K562 (cell line): ENCODE measurements around the gene ABCA8. TPM values are rescaled to one million over a fixed set of nuclear protein-coding genes. Genes with fewer than 3 reads are reported as not detected.
A peak's percentile ranks its signal among the peaks of the same experiment; 100 is the strongest.

Experiments
- CBX2 ChIP-seq: fragments of 200-600 bp; sonication (generic); IDR thresholded peaks from one replicate; pipeline ENCODE4 v1.6.1; 2012; ENCODE audit warnings: mild to moderate bottlenecking, low read length, inconsistent platforms; ENCODE audit not compliant: insufficient read depth, poor library complexity, severe bottlenecking
- MAFG ChIP-seq: fragments of 450-650 bp; conservative IDR thresholded peaks from 2 replicates; pipeline ENCODE4 v1.6.1; 2016; ENCODE audit warnings: missing genetic modification characterization, missing compliant biosample characterization
- RAD21 ChIP-seq, 2 experiments: fragments of 250-450 bp in 1 of 2; fragments of 450-650 bp in 1 of 2; sonication (Bioruptor Pico) in 1 of 2; formaldehyde crosslinking in 1 of 2; IDR thresholded peaks in 1 of 2; conservative IDR thresholded peaks in 1 of 2; 2 replicates each; pipeline versions ENCODE4 v1.4.0 to v1.8.0; 2020 to 2022; ENCODE audit warnings: mild to moderate bottlenecking in 2 of 2, moderate library complexity in 1 of 2
- SFPQ ChIP-seq: fragments of 200-400 bp; formaldehyde crosslinking; IDR thresholded peaks from 2 replicates; pipeline ENCODE4 v1.6.1; 2017; ENCODE audit warnings: mild to moderate bottlenecking, low read depth, low read length, moderate library complexity
- ZNF217 ChIP-seq: sonication (generic); formaldehyde crosslinking; IDR thresholded peaks from 2 replicates; pipeline ENCODE4 v1.8.0; 2022; ENCODE audit warnings: mild to moderate bottlenecking, missing genetic modification reagents
- ZNF75A ChIP-seq: fragments of 450-650 bp; formaldehyde crosslinking; IDR thresholded peaks from 2 replicates; pipeline ENCODE4 v1.4.0; 2020; ENCODE audit warnings: mild to moderate bottlenecking
- polyA plus RNA-seq, 8 experiments: library from polyadenylated mRNA; depleted of rRNA in 4 of 8; stranded (reverse) in 5 of 8; unstranded in 3 of 8; fragments of >200 nt; fragmentation: Nextera tagmentation in 2 of 8; fragmentation: Illumina TruSeq in 1 of 8; extraction: Ambion mirVana in 2 of 8; extraction: Trizol in 1 of 8; gene quantifications; 2 replicates each; pipeline versions ENCODE4 v1.2.1 to v1.2.3, GENCODE V29; 2011 to 2014; ENCODE audit warnings: inconsistent platforms in 1 of 8, missing spikeins in 1 of 8
- total RNA-seq, 7 experiments: library from RNA; depleted of rRNA in 6 of 7; stranded (reverse); fragments of >200 nt in 6 of 7; fragmentation: Illumina TruSeq in 2 of 7; extraction: Trizol in 2 of 7; gene quantifications; 2 replicates each; pipeline versions ENCODE4 v1.2.1 to v1.2.3, GENCODE V29; 2011 to 2021; ENCODE audit warnings: low replicate concordance in 1 of 7
- TF ChIP-seq, protein P1 (sequence below): fragments of 250-450 bp; sonication (Bioruptor Pico); IDR thresholded peaks from 2 replicates; pipeline ENCODE4 v1.4.0; 2020; ENCODE audit warnings: mild to moderate bottlenecking
- TF ChIP-seq, protein P2 (sequence below): fragments of 450-650 bp; IDR thresholded peaks from 2 replicates; pipeline ENCODE4 v1.6.1; 2017; ENCODE audit warnings: antibody characterized with exemption, mild to moderate bottlenecking

Gene ABCA8
- total and polyA plus RNA-seq, 9 of the 15 experiments (the other 6 are each of a cell fraction or from before 2014, with no cell fraction given): 1.8 to 13.2 (median 12.0) TPM

DNA sequence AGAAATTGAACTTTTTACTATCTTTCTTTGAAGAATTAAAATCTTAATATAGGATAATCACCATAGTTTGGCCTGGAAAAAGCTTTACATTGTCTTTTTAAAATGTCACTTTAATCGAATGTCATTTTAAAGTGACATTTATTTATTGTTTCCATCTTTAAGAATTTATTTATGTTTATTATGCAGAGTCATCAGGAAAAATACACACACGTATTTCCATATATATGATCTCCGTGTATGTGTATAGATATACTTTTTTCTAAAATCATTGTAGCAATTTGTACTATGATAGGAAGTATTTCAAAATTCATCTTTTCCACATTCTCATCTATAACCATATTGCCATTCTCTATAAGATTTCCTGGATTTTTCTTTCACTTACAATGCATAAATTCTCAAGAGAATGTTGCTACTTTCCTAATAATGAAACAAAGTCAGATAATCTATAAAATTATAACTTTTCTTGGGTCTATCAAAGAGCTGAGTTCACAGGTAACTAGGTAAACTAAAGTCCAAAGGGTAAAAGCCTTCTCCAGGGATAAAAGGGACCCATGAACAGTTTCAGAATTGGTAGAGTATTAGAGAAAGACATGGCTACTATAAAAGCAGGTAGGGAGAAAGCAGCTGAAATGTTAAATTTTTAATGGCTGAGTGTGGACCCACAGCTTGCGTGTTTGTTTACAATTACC, 11.9 kb downstream of the ABCA8 start (continued):
- peak; percentile 39; the same call in 1 of the 2 replicates for TF ChIP-seq MAFG
- no peak for TF ChIP-seq SFPQ
- TF ChIP-seq ZNF75A (CRISPR knock-in tag): no peak
- TF ChIP-seq, protein P1, sequence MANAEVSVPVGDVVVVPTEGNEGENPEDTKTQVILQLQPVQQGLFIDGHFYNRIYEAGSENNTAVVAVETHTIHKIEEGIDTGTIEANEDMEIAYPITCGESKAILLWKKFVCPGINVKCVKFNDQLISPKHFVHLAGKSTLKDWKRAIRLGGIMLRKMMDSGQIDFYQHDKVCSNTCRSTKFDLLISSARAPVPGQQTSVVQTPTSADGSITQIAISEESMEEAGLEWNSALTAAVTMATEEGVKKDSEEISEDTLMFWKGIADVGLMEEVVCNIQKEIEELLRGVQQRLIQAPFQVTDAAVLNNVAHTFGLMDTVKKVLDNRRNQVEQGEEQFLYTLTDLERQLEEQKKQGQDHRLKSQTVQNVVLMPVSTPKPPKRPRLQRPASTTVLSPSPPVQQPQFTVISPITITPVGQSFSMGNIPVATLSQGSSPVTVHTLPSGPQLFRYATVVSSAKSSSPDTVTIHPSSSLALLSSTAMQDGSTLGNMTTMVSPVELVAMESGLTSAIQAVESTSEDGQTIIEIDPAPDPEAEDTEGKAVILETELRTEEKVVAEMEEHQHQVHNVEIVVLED (CRISPR knock-in tag): no peak
- TF ChIP-seq, protein P2, sequence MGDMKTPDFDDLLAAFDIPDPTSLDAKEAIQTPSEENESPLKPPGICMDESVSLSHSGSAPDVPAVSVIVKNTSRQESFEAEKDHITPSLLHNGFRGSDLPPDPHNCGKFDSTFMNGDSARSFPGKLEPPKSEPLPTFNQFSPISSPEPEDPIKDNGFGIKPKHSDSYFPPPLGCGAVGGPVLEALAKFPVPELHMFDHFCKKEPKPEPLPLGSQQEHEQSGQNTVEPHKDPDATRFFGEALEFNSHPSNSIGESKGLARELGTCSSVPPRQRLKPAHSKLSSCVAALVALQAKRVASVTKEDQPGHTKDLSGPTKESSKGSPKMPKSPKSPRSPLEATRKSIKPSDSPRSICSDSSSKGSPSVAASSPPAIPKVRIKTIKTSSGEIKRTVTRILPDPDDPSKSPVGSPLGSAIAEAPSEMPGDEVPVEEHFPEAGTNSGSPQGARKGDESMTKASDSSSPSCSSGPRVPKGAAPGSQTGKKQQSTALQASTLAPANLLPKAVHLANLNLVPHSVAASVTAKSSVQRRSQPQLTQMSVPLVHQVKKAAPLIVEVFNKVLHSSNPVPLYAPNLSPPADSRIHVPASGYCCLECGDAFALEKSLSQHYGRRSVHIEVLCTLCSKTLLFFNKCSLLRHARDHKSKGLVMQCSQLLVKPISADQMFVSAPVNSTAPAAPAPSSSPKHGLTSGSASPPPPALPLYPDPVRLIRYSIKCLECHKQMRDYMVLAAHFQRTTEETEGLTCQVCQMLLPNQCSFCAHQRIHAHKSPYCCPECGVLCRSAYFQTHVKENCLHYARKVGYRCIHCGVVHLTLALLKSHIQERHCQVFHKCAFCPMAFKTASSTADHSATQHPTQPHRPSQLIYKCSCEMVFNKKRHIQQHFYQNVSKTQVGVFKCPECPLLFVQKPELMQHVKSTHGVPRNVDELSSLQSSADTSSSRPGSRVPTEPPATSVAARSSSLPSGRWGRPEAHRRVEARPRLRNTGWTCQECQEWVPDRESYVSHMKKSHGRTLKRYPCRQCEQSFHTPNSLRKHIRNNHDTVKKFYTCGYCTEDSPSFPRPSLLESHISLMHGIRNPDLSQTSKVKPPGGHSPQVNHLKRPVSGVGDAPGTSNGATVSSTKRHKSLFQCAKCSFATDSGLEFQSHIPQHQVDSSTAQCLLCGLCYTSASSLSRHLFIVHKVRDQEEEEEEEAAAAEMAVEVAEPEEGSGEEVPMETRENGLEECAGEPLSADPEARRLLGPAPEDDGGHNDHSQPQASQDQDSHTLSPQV: no peak
- no peak for TF ChIP-seq CBX2
- no peak for TF ChIP-seq RAD21 (CRISPR knock-in tag; conservative IDR thresholded peaks at IDR 0.05 in 1 of 2, IDR thresholded peaks at IDR 0.05 in 1 of 2)
- no peak for TF ChIP-seq ZNF217 (CRISPR knock-in tag)
- TF ChIP-seq, all 486 proteins: peak for 3
